OCI-LY1 (cell line): ENCODE measurements around the gene SENP5.

Source experiments
- CTCF ChIP-seq: fragments of 200-600 bp; sonication (generic), shearing (Covaris generic); IDR thresholded peaks from 2 replicates; pipeline ENCODE4 v1.5.1; 2017; ENCODE audit warnings: mild to moderate bottlenecking, antibody characterized with exemption, low read length, moderate library complexity, mixed read lengths
- EZH2 ChIP-seq: fragments of 200-600 bp; sonication (generic), shearing (Covaris generic); IDR thresholded peaks from 2 replicates; pipeline ENCODE4 v1.8.0; 2017; ENCODE audit warnings: borderline replicate concordance, mixed run types, mild to moderate bottlenecking, antibody characterized with exemption, low read length, moderate library complexity, mixed read lengths

GRCh38 chr3:196916995-196917394 lies 49.3 kb downstream of the SENP5 start:
- no peak for TF ChIP-seq CTCF
- TF ChIP-seq EZH2: no peak
